ENCODE data around the gene BBX. TPM values are rescaled to one million over a fixed set of nuclear protein-coding genes. Genes with fewer than 3 reads are reported as not detected.

Gene BBX
- polyA plus RNA-seq, 1 donor from 2014 or later, result 23.8 TPM

- H3F3A ChIP-seq (ENCODE audit: insufficient read depth, low read length, poor library complexity, severe bottlenecking), result no peaks in the 10 kb centered on the region
- no peaks in the 10 kb centered on the region for H3K27me3 ChIP-seq (ENCODE audit: insufficient read depth, low read depth, low read length)
- no peak overlapping the region for H3K4me3 ChIP-seq (ENCODE audit: low read length)
- H2AFZ ChIP-seq (ENCODE audit: low read depth, low read length), result no peak overlapping the region
- no peak overlapping the region for H3K9ac ChIP-seq (ENCODE audit: low read length)
- no peaks in the 10 kb centered on the region for H3K36me3 ChIP-seq (ENCODE audit: insufficient read depth, low read length)
- no peaks in the 10 kb centered on the region for H3K9me2 ChIP-seq (ENCODE audit: insufficient read depth, low read length)
- H3K79me2 ChIP-seq (replicated peaks; ENCODE audit: insufficient read depth, low read length), result no peaks in the 10 kb centered on the region
- H3K27ac ChIP-seq (ENCODE audit: low read length), result no peak overlapping the region
- no peaks in the 10 kb centered on the region for H4K20me1 ChIP-seq (ENCODE audit: insufficient read depth)
- TF ChIP-seq, protein P1, sequence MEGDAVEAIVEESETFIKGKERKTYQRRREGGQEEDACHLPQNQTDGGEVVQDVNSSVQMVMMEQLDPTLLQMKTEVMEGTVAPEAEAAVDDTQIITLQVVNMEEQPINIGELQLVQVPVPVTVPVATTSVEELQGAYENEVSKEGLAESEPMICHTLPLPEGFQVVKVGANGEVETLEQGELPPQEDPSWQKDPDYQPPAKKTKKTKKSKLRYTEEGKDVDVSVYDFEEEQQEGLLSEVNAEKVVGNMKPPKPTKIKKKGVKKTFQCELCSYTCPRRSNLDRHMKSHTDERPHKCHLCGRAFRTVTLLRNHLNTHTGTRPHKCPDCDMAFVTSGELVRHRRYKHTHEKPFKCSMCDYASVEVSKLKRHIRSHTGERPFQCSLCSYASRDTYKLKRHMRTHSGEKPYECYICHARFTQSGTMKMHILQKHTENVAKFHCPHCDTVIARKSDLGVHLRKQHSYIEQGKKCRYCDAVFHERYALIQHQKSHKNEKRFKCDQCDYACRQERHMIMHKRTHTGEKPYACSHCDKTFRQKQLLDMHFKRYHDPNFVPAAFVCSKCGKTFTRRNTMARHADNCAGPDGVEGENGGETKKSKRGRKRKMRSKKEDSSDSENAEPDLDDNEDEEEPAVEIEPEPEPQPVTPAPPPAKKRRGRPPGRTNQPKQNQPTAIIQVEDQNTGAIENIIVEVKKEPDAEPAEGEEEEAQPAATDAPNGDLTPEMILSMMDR (IDR thresholded peaks at IDR 0.05; ENCODE audit: poor library complexity, severe bottlenecking), result no peak
- TF ChIP-seq RAD21 (conservative IDR thresholded peaks at IDR 0.05), result no peak
- no peaks in the 10 kb centered on the region for H3K9me3 ChIP-seq (ENCODE audit: low read length)
- H3K4me2 ChIP-seq (ENCODE audit: low read length), result no peak overlapping the region
Measured at GRCh38 chr3:107661447-107662123, 138.8 kb downstream of the BBX start.

GRCh38 chr3:107662124-107662507 lies 139.4 kb downstream of the BBX start:
- Histone ChIP-seq H3K27ac (ENCODE audit: low read length) (no peak overlapping the region), H3K4me2 (ENCODE audit: low read length) (no peak overlapping the region), H3K4me3 (ENCODE audit: low read length) (no peak overlapping the region), H2AFZ (ENCODE audit: low read depth, low read length) (no peak overlapping the region), H3K36me3 (ENCODE audit: insufficient read depth, low read length) (no peaks in the 10 kb centered on the region), H3K9me2 (ENCODE audit: insufficient read depth, low read length) (no peaks in the 10 kb centered on the region), H4K20me1 (ENCODE audit: insufficient read depth) (no peaks in the 10 kb centered on the region), H3K79me2 (replicated peaks; ENCODE audit: insufficient read depth, low read length) (no peaks in the 10 kb centered on the region), H3K9me3 (ENCODE audit: low read length) (no peaks in the 10 kb centered on the region), H3K27me3 (ENCODE audit: insufficient read depth, low read depth, low read length) (no peaks in the 10 kb centered on the region), H3F3A (ENCODE audit: insufficient read depth, low read length, poor library complexity, severe bottlenecking) (no peaks in the 10 kb centered on the region), H3K9ac (ENCODE audit: low read length) (no peak overlapping the region)
- TF ChIP-seq EZH2 (IDR thresholded peaks at IDR 0.05; ENCODE audit: borderline replicate concordance, insufficient read depth, low read length, poor library complexity, severe bottlenecking) (no peak), EP300 (conservative IDR thresholded peaks at IDR 0.05; ENCODE audit: poor library complexity, severe bottlenecking) (no peak), POLR2AphosphoS5 (IDR thresholded peaks at IDR 0.05) (no peak), RAD21 (conservative IDR thresholded peaks at IDR 0.05) (no peak), MXI1 (conservative IDR thresholded peaks at IDR 0.05; ENCODE audit: poor library complexity, severe bottlenecking) (no peak), SMC3 (conservative IDR thresholded peaks at IDR 0.05; ENCODE audit: poor library complexity) (no peak), TAF1 (IDR thresholded peaks at IDR 0.05; ENCODE audit: low read depth) (no peak)
- TF ChIP-seq, protein P1 (IDR thresholded peaks at IDR 0.05; ENCODE audit: poor library complexity, severe bottlenecking), result no peak
- TF ChIP-seq, protein P2, sequence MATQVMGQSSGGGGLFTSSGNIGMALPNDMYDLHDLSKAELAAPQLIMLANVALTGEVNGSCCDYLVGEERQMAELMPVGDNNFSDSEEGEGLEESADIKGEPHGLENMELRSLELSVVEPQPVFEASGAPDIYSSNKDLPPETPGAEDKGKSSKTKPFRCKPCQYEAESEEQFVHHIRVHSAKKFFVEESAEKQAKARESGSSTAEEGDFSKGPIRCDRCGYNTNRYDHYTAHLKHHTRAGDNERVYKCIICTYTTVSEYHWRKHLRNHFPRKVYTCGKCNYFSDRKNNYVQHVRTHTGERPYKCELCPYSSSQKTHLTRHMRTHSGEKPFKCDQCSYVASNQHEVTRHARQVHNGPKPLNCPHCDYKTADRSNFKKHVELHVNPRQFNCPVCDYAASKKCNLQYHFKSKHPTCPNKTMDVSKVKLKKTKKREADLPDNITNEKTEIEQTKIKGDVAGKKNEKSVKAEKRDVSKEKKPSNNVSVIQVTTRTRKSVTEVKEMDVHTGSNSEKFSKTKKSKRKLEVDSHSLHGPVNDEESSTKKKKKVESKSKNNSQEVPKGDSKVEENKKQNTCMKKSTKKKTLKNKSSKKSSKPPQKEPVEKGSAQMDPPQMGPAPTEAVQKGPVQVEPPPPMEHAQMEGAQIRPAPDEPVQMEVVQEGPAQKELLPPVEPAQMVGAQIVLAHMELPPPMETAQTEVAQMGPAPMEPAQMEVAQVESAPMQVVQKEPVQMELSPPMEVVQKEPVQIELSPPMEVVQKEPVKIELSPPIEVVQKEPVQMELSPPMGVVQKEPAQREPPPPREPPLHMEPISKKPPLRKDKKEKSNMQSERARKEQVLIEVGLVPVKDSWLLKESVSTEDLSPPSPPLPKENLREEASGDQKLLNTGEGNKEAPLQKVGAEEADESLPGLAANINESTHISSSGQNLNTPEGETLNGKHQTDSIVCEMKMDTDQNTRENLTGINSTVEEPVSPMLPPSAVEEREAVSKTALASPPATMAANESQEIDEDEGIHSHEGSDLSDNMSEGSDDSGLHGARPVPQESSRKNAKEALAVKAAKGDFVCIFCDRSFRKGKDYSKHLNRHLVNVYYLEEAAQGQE (IDR thresholded peaks at IDR 0.05; ENCODE audit: borderline replicate concordance), result no peak

Measured in neural cell (in vitro differentiated cells).